Gastroesophageal sphincter (tissue), 4 donors: ENCODE measurements around the gene SLC39A11. TPM values are rescaled to one million over a fixed set of nuclear protein-coding genes. Genes with fewer than 3 reads are reported as not detected.

Source experiments
- ATAC-seq: fragments of 150-250 bp; one replicate; pipeline ENCODE4 v1.9.1; 2016; ENCODE audit warnings: mild to moderate bottlenecking, moderate library complexity
- H3K27ac ChIP-seq, 4 donors: fragments of 200-600 bp; sonication (generic) in 3 of 4; 1 replicate in 3 of 4; 2 replicates in 1 of 4; pipeline ENCODE4 v1.5.1; 2016 to 2019
- H3K27me3 ChIP-seq: fragments of 200-600 bp; sonication (generic); one replicate; pipeline ENCODE4 v1.5.1; 2019
- H3K36me3 ChIP-seq, 2 donors: fragments of 200-600 bp; sonication (generic); one replicate each; pipeline ENCODE4 v1.5.1; 2019; ENCODE audit warnings: control low read depth in 1 of 2
- H3K4me1 ChIP-seq, 3 donors: fragments of 200-600 bp; sonication (generic); 1 replicate in 2 of 3; 2 replicates in 1 of 3; pipeline ENCODE4 v1.5.1; 2016 to 2019; ENCODE audit warnings: control low read depth in 2 of 3
- H3K4me3 ChIP-seq, 2 donors: fragments of 200-600 bp; sonication (generic); one replicate each; pipeline ENCODE4 v1.5.1; 2019; ENCODE audit warnings: mild to moderate bottlenecking in 1 of 2, moderate library complexity in 1 of 2
- H3K9me3 ChIP-seq, 3 donors: fragments of 200-600 bp; sonication (generic); one replicate each; pipeline ENCODE4 v1.5.1; 2017 to 2019; ENCODE audit warnings: control low read depth in 2 of 3
- EP300 ChIP-seq: sonication (generic); formaldehyde crosslinking; IDR thresholded peaks from one replicate; pipeline ENCODE4 v1.6.1; 2017; ENCODE audit warnings: antibody characterized with exemption, mild to moderate bottlenecking
- POLR2A ChIP-seq, 2 donors: fragments of 450-650 bp; IDR thresholded peaks; one replicate each; pipeline ENCODE4 v1.6.1; 2017; ENCODE audit warnings: antibody characterized with exemption in 2 of 2, mild to moderate bottlenecking in 2 of 2, moderate library complexity in 1 of 2
- POLR2AphosphoS5 ChIP-seq: sonication (generic); formaldehyde crosslinking; IDR thresholded peaks from one replicate; pipeline ENCODE4 v1.6.1; 2017; ENCODE audit warnings: antibody characterized with exemption
- WGBS, 2 donors: methylation state at CpG; one replicate each; pipeline ENCODE4 v1.1.5; 2018; ENCODE audit warnings: low coverage in 1 of 2; 5-methylcytosine and 5-hydroxymethylcytosine counted together
- total RNA-seq, 4 donors: library from RNA; depleted of rRNA; stranded (reverse); fragments of >200 nt; gene quantifications; one replicate each; pipeline ENCODE4 v1.1.0, GENCODE V29; 2016
- TF ChIP-seq, protein P1 (sequence below), 4 experiments: fragments of 200-600 bp in 2 of 4; fragments of 450-650 bp in 2 of 4; sonication (generic) in 1 of 4; IDR thresholded peaks; one replicate each; pipeline ENCODE4 v1.5.1; 2017 to 2019; ENCODE audit warnings: antibody characterized with exemption in 4 of 4, mild to moderate bottlenecking in 2 of 4, moderate library complexity in 2 of 4

Gene SLC39A11
- total RNA-seq, 4 donors from 2014 or later, result 11.6 to 16.8 (median 14.5) TPM

DNA sequence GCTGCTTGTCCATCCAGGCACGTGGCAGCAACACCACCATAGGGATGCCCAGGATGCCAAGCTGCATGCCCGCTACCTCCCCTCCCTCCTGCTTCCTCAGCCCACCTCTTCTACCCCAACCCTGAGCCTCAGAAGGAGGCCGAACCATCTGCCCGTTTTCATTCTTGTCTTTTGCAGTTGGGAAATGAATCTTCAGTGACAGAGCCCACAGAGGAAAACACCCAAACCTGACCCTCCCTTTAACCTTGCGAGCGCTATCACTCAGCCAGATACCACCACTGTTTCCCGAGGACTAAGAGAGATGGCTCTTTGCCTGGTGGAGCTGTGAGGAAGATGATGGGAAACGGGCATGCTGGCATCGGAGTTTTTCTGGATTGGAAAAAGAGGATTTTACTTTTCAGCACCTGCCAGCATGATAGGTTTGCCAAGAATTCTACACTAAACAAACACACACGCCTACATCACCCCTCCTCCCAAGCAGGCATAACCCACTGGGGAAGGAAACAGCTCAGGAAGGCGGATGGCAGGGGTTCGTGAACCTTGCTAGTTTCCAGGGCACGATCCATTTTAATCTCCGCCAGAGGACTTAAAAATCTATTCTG, 457.4 kb downstream of the SLC39A11 start:
- ATAC-seq, result no peak
- Histone ChIP-seq H3K4me1 (no peaks in the 10 kb centered on the region), H3K36me3 (no peaks in the 10 kb centered on the region), H3K27me3 (peaks cover 22% of the 10 kb centered on the region), H3K4me3 (no peak overlapping the region), H3K27ac (no peak overlapping the region), H3K9me3 (no peaks in the 10 kb centered on the region)
- WGBS, 2 donors, result 62 to 67% methylated on average over 10 to 12 of the region's 14 CpGs
- TF ChIP-seq, protein P1, sequence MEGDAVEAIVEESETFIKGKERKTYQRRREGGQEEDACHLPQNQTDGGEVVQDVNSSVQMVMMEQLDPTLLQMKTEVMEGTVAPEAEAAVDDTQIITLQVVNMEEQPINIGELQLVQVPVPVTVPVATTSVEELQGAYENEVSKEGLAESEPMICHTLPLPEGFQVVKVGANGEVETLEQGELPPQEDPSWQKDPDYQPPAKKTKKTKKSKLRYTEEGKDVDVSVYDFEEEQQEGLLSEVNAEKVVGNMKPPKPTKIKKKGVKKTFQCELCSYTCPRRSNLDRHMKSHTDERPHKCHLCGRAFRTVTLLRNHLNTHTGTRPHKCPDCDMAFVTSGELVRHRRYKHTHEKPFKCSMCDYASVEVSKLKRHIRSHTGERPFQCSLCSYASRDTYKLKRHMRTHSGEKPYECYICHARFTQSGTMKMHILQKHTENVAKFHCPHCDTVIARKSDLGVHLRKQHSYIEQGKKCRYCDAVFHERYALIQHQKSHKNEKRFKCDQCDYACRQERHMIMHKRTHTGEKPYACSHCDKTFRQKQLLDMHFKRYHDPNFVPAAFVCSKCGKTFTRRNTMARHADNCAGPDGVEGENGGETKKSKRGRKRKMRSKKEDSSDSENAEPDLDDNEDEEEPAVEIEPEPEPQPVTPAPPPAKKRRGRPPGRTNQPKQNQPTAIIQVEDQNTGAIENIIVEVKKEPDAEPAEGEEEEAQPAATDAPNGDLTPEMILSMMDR (IDR thresholded peaks at IDR 0.05), result no peak
- TF ChIP-seq POLR2A (IDR thresholded peaks at IDR 0.05) (no peak), POLR2AphosphoS5 (no peak), EP300 (no peak)

DNA sequence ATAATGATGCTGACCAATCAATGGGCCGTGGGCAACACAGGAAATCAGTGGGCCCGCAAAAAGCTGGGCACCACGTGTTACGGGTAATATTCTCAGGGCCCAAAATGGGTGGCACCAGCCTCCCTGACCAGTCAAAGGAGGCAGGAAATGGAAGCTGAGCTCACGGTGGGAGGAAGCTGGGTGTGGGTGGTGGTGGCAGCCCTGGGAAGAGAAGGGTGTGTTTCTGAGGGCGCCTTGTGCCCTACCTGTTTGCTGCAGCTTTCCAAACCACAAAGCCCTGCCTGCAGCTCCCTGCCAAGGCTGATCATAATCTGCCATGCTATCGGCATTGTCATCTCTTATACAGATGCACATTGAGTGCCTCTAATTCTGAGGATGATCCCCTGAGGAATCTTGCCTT, 457.9 kb downstream of the SLC39A11 start:
- no peak overlapping the region for H3K4me3 ChIP-seq
- no peaks in the 10 kb centered on the region for H3K36me3 ChIP-seq
- H3K27ac ChIP-seq, result no peak overlapping the region
- no peak for ATAC-seq
- peaks cover 17% of the 10 kb centered on the region for H3K27me3 ChIP-seq
- WGBS, 2 donors, result 53 to 69% methylated on average over 3 to 5 of the region's 7 CpGs
- TF ChIP-seq, protein P1 (IDR thresholded peaks at IDR 0.05), result no peak
- no peak for TF ChIP-seq POLR2A (IDR thresholded peaks at IDR 0.05)
- no peaks in the 10 kb centered on the region for H3K4me1 ChIP-seq
- peaks cover 0 to under 1% (median 0%) of the 10 kb centered on the region in 3 donors for H3K9me3 ChIP-seq

- no peak for ATAC-seq
- WGBS, 2 donors, result 81% methylated on average over 7 to 15 of the region's 22 CpGs
- Histone ChIP-seq H3K4me3 (no peak overlapping the region), H3K9me3 (peaks cover 0 to 11% (median 0%) of the 10 kb centered on the region in 3 donors), H3K27ac (no peak overlapping the region), H3K36me3 (no peaks in the 10 kb centered on the region), H3K27me3 (peaks cover 11% of the 10 kb centered on the region), H3K4me1 (no peaks in the 10 kb centered on the region)
- no peak for TF ChIP-seq POLR2AphosphoS5
- TF ChIP-seq POLR2A (IDR thresholded peaks at IDR 0.05), result no peak
- TF ChIP-seq, protein P1 (IDR thresholded peaks at IDR 0.05), result no peak
- no peak for TF ChIP-seq EP300
These were observed 460.4 kb downstream of the SLC39A11 start for GRCh38 chr17:72631949-72632684.

DNA sequence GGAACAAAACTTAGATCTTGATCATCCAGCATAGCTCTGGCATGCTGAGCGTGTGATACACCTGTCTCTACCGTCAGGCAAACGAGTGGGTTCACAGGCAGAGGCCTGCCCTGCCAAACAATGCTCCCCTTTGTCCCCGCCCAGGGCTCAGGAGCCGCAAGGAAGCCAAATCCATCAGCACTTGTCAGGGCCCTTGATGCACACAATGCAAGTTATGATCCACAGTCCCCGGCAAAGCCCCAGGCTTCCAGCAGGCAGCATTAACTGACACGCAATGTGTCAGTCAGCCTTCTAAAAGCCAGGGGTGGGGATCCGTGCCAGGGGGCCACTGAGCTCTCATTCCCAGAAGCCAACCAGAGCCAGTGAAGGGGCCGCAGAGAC, 460.9 kb downstream of the SLC39A11 start:
- Histone ChIP-seq H3K36me3 (no peaks in the 10 kb centered on the region), H3K4me3 (no peak overlapping the region), H3K27ac (no peak overlapping the region), H3K4me1 (no peaks in the 10 kb centered on the region), H3K9me3 (peaks cover 0 to 14% (median 0%) of the 10 kb centered on the region in 3 donors), H3K27me3 (peaks cover 8% of the 10 kb centered on the region)
- TF ChIP-seq EP300 (no peak), POLR2A (IDR thresholded peaks at IDR 0.05) (no peak), POLR2AphosphoS5 (no peak)
- TF ChIP-seq, protein P1 (IDR thresholded peaks at IDR 0.05), result no peak
- 40% methylated on average over 1 of the region's 9 CpGs; no CpG with 5 or more reads in 1 of the 2 donors for WGBS, 2 donors
- no peak for ATAC-seq

DNA sequence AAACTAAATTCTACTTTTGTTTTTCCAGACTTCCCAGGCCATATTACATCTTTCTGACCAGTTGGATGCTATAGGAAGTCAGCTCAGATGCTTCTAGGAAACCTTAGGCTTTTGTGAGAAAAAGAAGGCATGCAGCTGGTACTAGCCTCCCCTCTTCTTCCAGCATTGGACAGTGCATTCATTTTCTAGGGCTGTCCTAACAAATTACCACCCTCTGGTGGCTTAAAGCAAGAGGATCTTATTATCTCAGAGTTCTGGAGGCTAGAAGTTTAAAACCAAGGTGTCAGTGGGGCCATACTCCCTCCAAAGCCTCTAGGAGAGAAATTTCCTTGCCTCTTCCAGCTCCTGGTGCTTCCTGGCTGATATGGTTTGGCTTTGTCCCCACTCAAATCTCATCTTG, 467.8 kb downstream of the SLC39A11 start:
- Histone ChIP-seq H3K27ac (no peak overlapping the region), H3K4me3 (no peak overlapping the region), H3K27me3 (peaks cover 36% of the 10 kb centered on the region), H3K9me3 (peaks cover 0 to 21% (median 0%) of the 10 kb centered on the region in 3 donors), H3K36me3 (no peaks in the 10 kb centered on the region), H3K4me1 (no peaks in the 10 kb centered on the region)
- no peak for ATAC-seq
- TF ChIP-seq POLR2AphosphoS5, result no peak
- TF ChIP-seq, protein P1 (IDR thresholded peaks at IDR 0.05), result no peak
- no peak for TF ChIP-seq POLR2A (IDR thresholded peaks at IDR 0.05)
- TF ChIP-seq EP300, result no peak
